HEK293 (cell line): ENCODE measurements around the gene FAM163A.

Experiments
- BCL11A ChIP-seq: fragments of 450-650 bp; formaldehyde crosslinking; IDR thresholded peaks from 2 replicates; pipeline ENCODE4 v1.5.1; 2016; ENCODE audit warnings: low read depth, missing biosample characterization, missing genetic modification characterization
- PRDM1 ChIP-seq: fragments of 450-650 bp; formaldehyde crosslinking; IDR thresholded peaks from 2 replicates; pipeline ENCODE4; 2016; ENCODE audit warnings: missing biosample characterization, missing genetic modification characterization
- YY1 ChIP-seq: fragments of 450-650 bp; formaldehyde crosslinking; IDR thresholded peaks from 2 replicates; pipeline ENCODE4 v1.5.1; 2018; ENCODE audit warnings: missing biosample characterization, missing genetic modification characterization
- ZBTB20 ChIP-seq: fragments of 450-650 bp; formaldehyde crosslinking; IDR thresholded peaks from 2 replicates; pipeline ENCODE4 v1.5.1; 2016; ENCODE audit warnings: missing biosample characterization, missing genetic modification characterization
- ZFP69B ChIP-seq: fragments of 450-650 bp; formaldehyde crosslinking; IDR thresholded peaks from 2 replicates; pipeline ENCODE4 v1.5.1; 2016; ENCODE audit warnings: missing biosample characterization, missing genetic modification characterization
- ZNF133 ChIP-seq: fragments of 450-650 bp; formaldehyde crosslinking; IDR thresholded peaks from 2 replicates; pipeline ENCODE4 v1.5.1; 2016; ENCODE audit warnings: missing biosample characterization, missing genetic modification characterization
- ZNF302 ChIP-seq: fragments of 450-650 bp; formaldehyde crosslinking; IDR thresholded peaks from 2 replicates; pipeline ENCODE4 v1.5.1; 2016; ENCODE audit warnings: missing biosample characterization, missing genetic modification characterization, low read depth
- ZNF37A ChIP-seq: fragments of 450-650 bp; IDR thresholded peaks from 2 replicates; pipeline ENCODE4 v1.5.1; 2018; ENCODE audit warnings: missing biosample characterization, missing genetic modification characterization
- ZNF426 ChIP-seq: fragments of 450-650 bp; formaldehyde crosslinking; IDR thresholded peaks from 2 replicates; pipeline ENCODE4 v1.5.1; 2017; ENCODE audit warnings: missing biosample characterization, missing genetic modification characterization, mild to moderate bottlenecking, inconsistent platforms, moderate library complexity
- ZNF677 ChIP-seq: fragments of 450-650 bp; IDR thresholded peaks from 2 replicates; pipeline ENCODE4 v1.5.0; 2018; ENCODE audit warnings: missing biosample characterization, mild to moderate bottlenecking, missing genetic modification characterization, moderate library complexity
- TF ChIP-seq, protein P1 (sequence below): fragments of 450-650 bp; formaldehyde crosslinking; IDR thresholded peaks from 2 replicates; pipeline ENCODE4 v1.5.1; 2017; ENCODE audit warnings: missing biosample characterization, missing genetic modification characterization
- TF ChIP-seq, protein P2 (sequence below): fragments of 450-650 bp; formaldehyde crosslinking; IDR thresholded peaks from 2 replicates; pipeline ENCODE4 v1.5.1; 2016; ENCODE audit warnings: missing biosample characterization, missing genetic modification characterization
- TF ChIP-seq, protein P3 (sequence below): fragments of 450-650 bp; formaldehyde crosslinking; IDR thresholded peaks from 2 replicates; pipeline ENCODE4 v1.5.1; 2016; ENCODE audit warnings: missing biosample characterization, missing genetic modification characterization

DNA sequence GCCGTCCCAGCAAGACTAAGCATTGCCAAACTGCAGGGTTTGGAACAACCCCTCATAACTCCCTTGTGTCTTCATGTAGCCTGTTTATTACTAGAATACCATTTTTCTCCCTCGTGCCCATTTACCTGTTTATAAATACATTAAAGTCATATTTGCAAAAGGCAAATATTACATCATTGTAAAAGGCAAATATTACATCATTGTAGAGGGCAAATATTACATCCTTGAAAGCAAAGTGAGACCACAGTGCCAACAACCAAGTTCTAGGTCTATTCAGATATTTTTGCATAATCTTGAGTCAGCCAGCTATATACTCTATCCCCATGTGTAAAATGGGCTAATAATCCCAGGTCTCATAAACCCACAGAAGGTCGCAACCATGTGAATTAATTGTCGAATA is 11.4 kb upstream of the FAM163A start:
- no peak for TF ChIP-seq ZNF677 (tag by site-specific recombination)
- no peak for TF ChIP-seq YY1 (tag by site-specific recombination)
- TF ChIP-seq, protein P1, sequence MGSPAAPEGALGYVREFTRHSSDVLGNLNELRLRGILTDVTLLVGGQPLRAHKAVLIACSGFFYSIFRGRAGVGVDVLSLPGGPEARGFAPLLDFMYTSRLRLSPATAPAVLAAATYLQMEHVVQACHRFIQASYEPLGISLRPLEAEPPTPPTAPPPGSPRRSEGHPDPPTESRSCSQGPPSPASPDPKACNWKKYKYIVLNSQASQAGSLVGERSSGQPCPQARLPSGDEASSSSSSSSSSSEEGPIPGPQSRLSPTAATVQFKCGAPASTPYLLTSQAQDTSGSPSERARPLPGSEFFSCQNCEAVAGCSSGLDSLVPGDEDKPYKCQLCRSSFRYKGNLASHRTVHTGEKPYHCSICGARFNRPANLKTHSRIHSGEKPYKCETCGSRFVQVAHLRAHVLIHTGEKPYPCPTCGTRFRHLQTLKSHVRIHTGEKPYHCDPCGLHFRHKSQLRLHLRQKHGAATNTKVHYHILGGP (tag by site-specific recombination) = no peak
- no peak for TF ChIP-seq ZNF302 (tag by site-specific recombination)
- TF ChIP-seq, protein P2, sequence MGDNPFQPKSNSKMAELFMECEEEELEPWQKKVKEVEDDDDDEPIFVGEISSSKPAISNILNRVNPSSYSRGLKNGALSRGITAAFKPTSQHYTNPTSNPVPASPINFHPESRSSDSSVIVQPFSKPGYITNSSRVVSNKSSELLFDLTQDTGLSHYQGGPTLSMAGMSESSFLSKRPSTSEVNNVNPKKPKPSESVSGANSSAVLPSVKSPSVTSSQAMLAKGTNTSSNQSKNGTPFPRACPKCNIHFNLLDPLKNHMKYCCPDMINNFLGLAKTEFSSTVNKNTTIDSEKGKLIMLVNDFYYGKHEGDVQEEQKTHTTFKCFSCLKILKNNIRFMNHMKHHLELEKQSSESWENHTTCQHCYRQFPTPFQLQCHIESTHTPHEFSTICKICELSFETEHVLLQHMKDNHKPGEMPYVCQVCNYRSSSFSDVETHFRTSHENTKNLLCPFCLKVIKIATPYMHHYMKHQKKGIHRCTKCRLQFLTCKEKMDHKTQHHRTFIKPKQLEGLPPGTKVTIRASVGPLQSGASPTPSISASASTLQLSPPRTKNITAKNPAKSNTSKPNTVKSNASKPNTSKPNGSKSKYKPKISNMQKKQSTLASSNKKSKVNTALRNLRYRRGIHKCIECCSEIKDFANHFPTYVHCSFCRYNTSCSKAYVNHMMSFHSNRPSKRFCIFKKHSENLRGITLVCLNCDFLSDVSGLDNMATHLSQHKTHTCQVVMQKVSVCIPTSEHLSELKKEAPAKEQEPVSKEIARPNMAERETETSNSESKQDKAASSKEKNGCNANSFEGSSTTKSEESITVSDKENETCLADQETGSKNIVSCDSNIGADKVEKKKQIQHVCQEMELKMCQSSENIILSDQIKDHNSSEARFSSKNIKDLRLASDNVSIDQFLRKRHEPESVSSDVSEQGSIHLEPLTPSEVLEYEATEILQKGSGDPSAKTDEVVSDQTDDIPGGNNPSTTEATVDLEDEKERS (tag by site-specific recombination) = no peak
- TF ChIP-seq, protein P3, sequence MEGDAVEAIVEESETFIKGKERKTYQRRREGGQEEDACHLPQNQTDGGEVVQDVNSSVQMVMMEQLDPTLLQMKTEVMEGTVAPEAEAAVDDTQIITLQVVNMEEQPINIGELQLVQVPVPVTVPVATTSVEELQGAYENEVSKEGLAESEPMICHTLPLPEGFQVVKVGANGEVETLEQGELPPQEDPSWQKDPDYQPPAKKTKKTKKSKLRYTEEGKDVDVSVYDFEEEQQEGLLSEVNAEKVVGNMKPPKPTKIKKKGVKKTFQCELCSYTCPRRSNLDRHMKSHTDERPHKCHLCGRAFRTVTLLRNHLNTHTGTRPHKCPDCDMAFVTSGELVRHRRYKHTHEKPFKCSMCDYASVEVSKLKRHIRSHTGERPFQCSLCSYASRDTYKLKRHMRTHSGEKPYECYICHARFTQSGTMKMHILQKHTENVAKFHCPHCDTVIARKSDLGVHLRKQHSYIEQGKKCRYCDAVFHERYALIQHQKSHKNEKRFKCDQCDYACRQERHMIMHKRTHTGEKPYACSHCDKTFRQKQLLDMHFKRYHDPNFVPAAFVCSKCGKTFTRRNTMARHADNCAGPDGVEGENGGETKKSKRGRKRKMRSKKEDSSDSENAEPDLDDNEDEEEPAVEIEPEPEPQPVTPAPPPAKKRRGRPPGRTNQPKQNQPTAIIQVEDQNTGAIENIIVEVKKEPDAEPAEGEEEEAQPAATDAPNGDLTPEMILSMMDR (tag by site-specific recombination) = no peak
- TF ChIP-seq ZBTB20 = no peak
- no peak for TF ChIP-seq ZNF37A
- no peak for TF ChIP-seq ZNF133
- no peak for TF ChIP-seq PRDM1 (tag by site-specific recombination)
- no peak for TF ChIP-seq ZNF426 (tag by site-specific recombination)
- TF ChIP-seq ZFP69B (tag by site-specific recombination) = no peak
- no peak for TF ChIP-seq BCL11A (tag by site-specific recombination)
